Neural progenitor cell (in vitro differentiated cells): ENCODE data around the gene PAPPA2. TPM values are rescaled to one million over a fixed set of nuclear protein-coding genes. Genes with fewer than 3 reads are reported as not detected.

Experiments used
- DNase-seq: peaks from one replicate; pipeline ENCODE4 v3.0.0-alpha.2; 2016; ENCODE audit warnings: low spot score
- H2AFZ ChIP-seq: fragments of 200-600 bp; sonication (generic); replicated peaks from 2 replicates; pipeline ENCODE4 v1.6.1; 2016; ENCODE audit warnings: antibody characterized with exemption
- H3F3A ChIP-seq: fragments of 200-600 bp; sonication (generic); 2 replicates; pipeline ENCODE4 v1.6.1; 2016; ENCODE audit warnings: antibody characterized with exemption, low read depth
- H3K27ac ChIP-seq: fragments of 200-600 bp; sonication (generic); 2 replicates; pipeline ENCODE4 v1.5.1; 2016; ENCODE audit warnings: mild to moderate bottlenecking
- H3K27me3 ChIP-seq: fragments of 200-600 bp; sonication (generic); 2 replicates; pipeline ENCODE4 v1.6.1; 2016; ENCODE audit warnings: mild to moderate bottlenecking, moderate library complexity
- H3K36me3 ChIP-seq: fragments of 200-600 bp; sonication (generic); 2 replicates; pipeline ENCODE4 v1.5.1; 2016
- H3K4me1 ChIP-seq: fragments of 200-600 bp; sonication (generic); 2 replicates; pipeline ENCODE4 v1.6.1; 2016; ENCODE audit warnings: mixed run types
- H3K4me2 ChIP-seq: fragments of 200-600 bp; sonication (generic); 2 replicates; pipeline ENCODE4 v1.6.1; 2016
- H3K4me3 ChIP-seq: fragments of 200-600 bp; sonication (generic); 2 replicates; pipeline ENCODE4 v1.5.1; 2016
- H3K79me2 ChIP-seq: fragments of 200-600 bp; sonication (generic); 2 replicates; pipeline ENCODE4 v1.6.1; 2016; ENCODE audit warnings: low read depth
- H3K9ac ChIP-seq: fragments of 200-600 bp; sonication (generic); 2 replicates; pipeline ENCODE4 v1.6.1; 2016
- H3K9me3 ChIP-seq: fragments of 200-600 bp; sonication (generic); 2 replicates; pipeline ENCODE4 v1.5.1; 2016; ENCODE audit warnings: low read depth
- H4K20me1 ChIP-seq: fragments of 200-600 bp; sonication (generic); 2 replicates; pipeline ENCODE4 v1.6.1; 2016; ENCODE audit warnings: low read depth
- H3K27ac Mint-ChIP-seq: 3 replicates; pipeline ENCODE4 v1.8.0; 2021; ENCODE audit warnings: mixed read lengths
- H3K27me3 Mint-ChIP-seq: 2 replicates; pipeline ENCODE4 v1.8.0; 2022; ENCODE audit warnings: low read depth, mild to moderate bottlenecking, inconsistent platforms, moderate library complexity, mixed read lengths; ENCODE audit not compliant: insufficient read depth
- H3K36me3 Mint-ChIP-seq: 3 replicates; pipeline ENCODE4 v1.8.0; 2021; ENCODE audit warnings: mixed read lengths
- H3K4me1 Mint-ChIP-seq: 3 replicates; pipeline ENCODE4 v1.8.0; 2021; ENCODE audit warnings: mixed read lengths
- H3K4me3 Mint-ChIP-seq: 3 replicates; pipeline ENCODE4 v1.8.0; 2021; ENCODE audit warnings: mild to moderate bottlenecking, moderate library complexity, mixed read lengths
- H3K9me3 Mint-ChIP-seq: 3 replicates; pipeline ENCODE4 v1.8.0; 2020; ENCODE audit warnings: mixed read lengths
- CTCF ChIP-seq: fragments of 200-600 bp; sonication (generic); IDR thresholded peaks from 2 replicates; pipeline ENCODE4 v1.5.1; 2017; ENCODE audit warnings: antibody characterized with exemption, mild to moderate bottlenecking
- EZH2 ChIP-seq: fragments of 200-600 bp; sonication (generic); IDR thresholded peaks from 2 replicates; pipeline ENCODE4 v1.6.1; 2017; ENCODE audit warnings: antibody characterized with exemption, mild to moderate bottlenecking, moderate library complexity
- EZH2phosphoT487 ChIP-seq: fragments of 200-600 bp; sonication (generic); IDR thresholded peaks from 2 replicates; pipeline ENCODE4 v1.6.1; 2017; ENCODE audit warnings: antibody characterized with exemption
- total RNA-seq: library from RNA; depleted of rRNA; stranded (reverse); fragments of >200 nt; gene quantifications from 2 replicates; pipeline ENCODE4 v1.2.3, GENCODE V29; 2015; ENCODE audit warnings: low replicate concordance

PAPPA2 gene
- total RNA-seq, 1 donor from 2014 or later = 0.17 TPM

GRCh38 chr1:176803596-176803995 is 340.6 kb downstream of the PAPPA2 start:
- no peaks in the 10 kb centered on the region for H3K9me3 Mint-ChIP-seq
- Histone ChIP-seq H3K4me3 (no peak overlapping the region), H3K27me3 (no peaks in the 10 kb centered on the region), H3K79me2 (no peaks in the 10 kb centered on the region), H2AFZ (no peak overlapping the region), H3K4me2 (no peak overlapping the region), H3F3A (no peaks in the 10 kb centered on the region), H3K27ac (no peak overlapping the region), H3K9me3 (no peaks in the 10 kb centered on the region), H3K36me3 (no peaks in the 10 kb centered on the region), H3K9ac (no peak overlapping the region), H4K20me1 (no peaks in the 10 kb centered on the region), H3K4me1 (peaks cover 10% of the 10 kb centered on the region)
- H3K36me3 Mint-ChIP-seq = no peaks in the 10 kb centered on the region
- H3K4me1 Mint-ChIP-seq = peaks cover 18% of the 10 kb centered on the region
- H3K27me3 Mint-ChIP-seq = peaks cover 4% of the 10 kb centered on the region
- no peak overlapping the region for H3K4me3 Mint-ChIP-seq
- H3K27ac Mint-ChIP-seq = no peak overlapping the region
- TF ChIP-seq EZH2phosphoT487 (no peak), CTCF (no peak), EZH2 (no peak)
- no peak for DNase-seq

GRCh38 chr1:176809292-176809691 is 346.3 kb downstream of the PAPPA2 start:
- no peaks in the 10 kb centered on the region for H4K20me1 ChIP-seq
- no peak overlapping the region for H3K27ac ChIP-seq
- no peaks in the 10 kb centered on the region for H3K36me3 ChIP-seq
- Mint-ChIP-seq H3K4me1 (peaks cover 14% of the 10 kb centered on the region), H3K27ac (no peak overlapping the region), H3K27me3 (peaks cover 3% of the 10 kb centered on the region), H3K36me3 (no peaks in the 10 kb centered on the region), H3K4me3 (no peak overlapping the region), H3K9me3 (no peaks in the 10 kb centered on the region)
- no peak for DNase-seq
- no peaks in the 10 kb centered on the region for H3F3A ChIP-seq
- H3K4me3 ChIP-seq = no peak overlapping the region
- H3K9me3 ChIP-seq = no peaks in the 10 kb centered on the region
- no peak overlapping the region for H3K9ac ChIP-seq
- no peaks in the 10 kb centered on the region for H3K79me2 ChIP-seq
- H3K4me2 ChIP-seq = no peak overlapping the region
- TF ChIP-seq EZH2 (no peak), EZH2phosphoT487 (no peak), CTCF (no peak)
- no peak overlapping the region for H2AFZ ChIP-seq
- no peaks in the 10 kb centered on the region for H3K27me3 ChIP-seq
- peaks cover 11% of the 10 kb centered on the region for H3K4me1 ChIP-seq

- no peak overlapping the region for H3K27ac ChIP-seq
- Mint-ChIP-seq H3K4me1 (peaks cover 14% of the 10 kb centered on the region), H3K4me3 (no peak overlapping the region), H3K27me3 (peaks cover 3% of the 10 kb centered on the region), H3K27ac (peak overlapping the region; percentile 17), H3K9me3 (no peaks in the 10 kb centered on the region), H3K36me3 (no peaks in the 10 kb centered on the region)
- peaks cover 11% of the 10 kb centered on the region for H3K4me1 ChIP-seq
- peak overlapping the region; percentile 11 for H3K4me2 ChIP-seq
- H4K20me1 ChIP-seq = no peaks in the 10 kb centered on the region
- H3F3A ChIP-seq = no peaks in the 10 kb centered on the region
- H3K9me3 ChIP-seq = no peaks in the 10 kb centered on the region
- no peaks in the 10 kb centered on the region for H3K79me2 ChIP-seq
- H3K9ac ChIP-seq = no peak overlapping the region
- peak; percentile 45 for DNase-seq
- peak overlapping the region; percentile 60 for H2AFZ ChIP-seq
- H3K27me3 ChIP-seq = no peaks in the 10 kb centered on the region
- no peak for TF ChIP-seq EZH2phosphoT487
- TF ChIP-seq EZH2 = no peak
- no peak for TF ChIP-seq CTCF
- H3K36me3 ChIP-seq = no peaks in the 10 kb centered on the region
- no peak overlapping the region for H3K4me3 ChIP-seq
Observed at GRCh38 chr1:176811511-176812288, 348.7 kb downstream of the PAPPA2 start.
